Forelimb muscle (tissue), 1 donor: ENCODE results near the gene CHPF2. TPM values are rescaled to one million over a fixed set of nuclear protein-coding genes. Genes with fewer than 3 reads are reported as not detected.

Source experiments
- DNase-seq: peaks from one replicate; pipeline ENCODE4 v3.0.0-alpha.2; 2013; ENCODE audit warnings: low read depth
- polyA plus RNA-seq: library from polyadenylated mRNA; unstranded; fragments of 120-200 nt; gene quantifications from one replicate; pipeline ENCODE4 v1.2.1, GENCODE V29; 2013; ENCODE audit not compliant: insufficient read length

CHPF2 gene
- polyA plus RNA-seq, 1 donor: 20.2 TPM

- DNase-seq: no peak
These were observed 14.7 kb downstream of the CHPF2 start for GRCh38 chr7:151246851-151247580.

- DNase-seq: no peak
These were observed 15.5 kb downstream of the CHPF2 start for GRCh38 chr7:151247611-151248345.

GRCh38 chr7:151248346-151249033 lies 16.2 kb downstream of the CHPF2 start, which contains the start of gene SMARCD3:
TSS of gene SMARCD3 (minus strand) at chr7:151248694. CDS start at chr7:151248562, 132 bp downstream.
- DNase-seq: no peak

GRCh38 chr7:151249034-151249731 lies 16.9 kb downstream of the CHPF2 start:
- DNase-seq: no peak

GRCh38 chr7:151249732-151250072 lies 17.4 kb downstream of the CHPF2 start:
- DNase-seq: no peak

- DNase-seq: no peak
These were observed 18.2 kb downstream of the CHPF2 start for GRCh38 chr7:151250181-151251132.

- DNase-seq: no peak
These were observed 19.0 kb downstream of the CHPF2 start for GRCh38 chr7:151251328-151251688.

GRCh38 chr7:151251689-151252560 lies 19.6 kb downstream of the CHPF2 start:
- no peak for DNase-seq

- DNase-seq: no peak
These were observed 20.2 kb downstream of the CHPF2 start for GRCh38 chr7:151252561-151252835.

- DNase-seq: no peak
These were observed 20.9 kb downstream of the CHPF2 start for GRCh38 chr7:151252961-151253711.

- DNase-seq: no peak
These were observed 22.0 kb downstream of the CHPF2 start for GRCh38 chr7:151254316-151254715.

GRCh38 chr7:151254851-151255250 lies 22.6 kb downstream of the CHPF2 start:
- DNase-seq: no peak

GRCh38 chr7:151255390-151255789 lies 23.1 kb downstream of the CHPF2 start:
- DNase-seq: no peak

- no peak for DNase-seq
These were observed 24.2 kb downstream of the CHPF2 start for GRCh38 chr7:151256410-151257045.

GRCh38 chr7:151257990-151258389 lies 25.7 kb downstream of the CHPF2 start:
- no peak for DNase-seq

GRCh38 chr7:151260471-151260870 lies 28.2 kb downstream of the CHPF2 start:
- DNase-seq: no peak

GRCh38 chr7:151260883-151261282 lies 28.6 kb downstream of the CHPF2 start:
- DNase-seq: no peak

GRCh38 chr7:151261529-151261928 lies 29.2 kb downstream of the CHPF2 start:
- DNase-seq: no peak

- no peak for DNase-seq
These were observed 32.3 kb downstream of the CHPF2 start for GRCh38 chr7:151264615-151265014.
